COR-L47 (cell line): ENCODE results near the gene RPP30.
"Not testable (repeated sequence)": the region's sequence is repeated elsewhere in the genome, so short reads cannot be mapped to it uniquely, and the experiment has no call there.

ENCODE experiments used
- DNase-seq: peaks from one replicate; lab custom pipeline; 2025; lab: John Stamatoyannopoulos, UW

Gene RPP30

DNA sequence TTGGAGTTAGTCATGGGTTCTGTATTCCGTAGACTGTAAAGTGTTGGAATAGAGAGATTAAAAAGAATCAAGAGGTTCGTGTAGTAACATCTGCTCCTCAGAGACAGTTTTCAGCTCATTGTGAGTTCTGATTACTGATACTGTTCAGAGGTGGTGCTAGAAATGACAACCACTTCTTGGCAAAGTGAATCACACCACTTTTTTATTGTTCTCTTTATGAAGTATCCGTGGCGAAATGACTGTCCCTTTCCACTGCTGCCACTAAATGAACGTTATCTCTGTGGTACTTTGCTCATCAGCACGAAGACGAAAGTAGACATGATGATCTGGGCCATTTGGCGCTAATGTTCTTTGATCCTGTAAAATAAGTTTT is 860 bp downstream of the RPP30 start:
- DNase-seq = no peak

DNA sequence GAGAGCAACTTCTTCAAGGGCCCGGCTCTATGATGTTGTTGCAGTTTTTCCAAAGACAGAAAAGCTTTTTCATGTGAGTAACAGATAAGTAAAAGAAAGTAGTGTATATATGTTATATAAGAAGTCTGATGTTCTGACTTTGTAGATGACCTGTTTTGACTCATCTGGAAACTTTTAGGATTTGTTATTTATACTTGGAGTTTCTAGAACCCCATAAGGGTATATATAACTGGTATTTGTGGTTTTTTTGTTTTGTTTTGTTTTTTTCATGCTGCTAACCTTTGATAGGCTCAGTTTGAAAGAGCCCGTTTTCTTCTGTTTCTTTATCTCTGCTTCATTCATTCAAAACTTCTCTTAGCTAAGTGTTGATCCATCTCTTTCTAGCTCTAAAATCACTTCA is 7.3 kb downstream of the RPP30 start:
- no peak for DNase-seq

GRCh38 chr10:90880059-90880719 is 8.4 kb downstream of the RPP30 start:
- DNase-seq = not testable (repeated sequence)

DNA sequence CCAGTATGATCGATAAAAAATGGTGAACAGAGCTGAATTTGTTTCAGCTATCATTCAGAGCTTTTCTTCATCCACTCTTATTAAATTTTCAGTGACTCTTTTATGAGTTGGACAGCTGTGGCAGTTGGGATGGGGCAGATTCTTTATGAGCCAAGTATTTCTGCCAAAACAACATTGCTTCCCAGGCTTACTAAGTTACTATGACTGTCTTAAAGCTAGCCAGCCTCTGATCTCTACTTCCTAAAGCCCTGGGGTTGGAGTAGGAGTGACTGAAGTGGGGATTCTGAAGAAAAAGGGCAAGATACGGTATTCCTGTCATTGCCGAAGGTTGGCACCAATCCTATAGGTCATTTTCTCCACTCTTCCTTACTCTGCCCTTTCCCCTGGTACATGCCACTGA is 12.7 kb downstream of the RPP30 start:
- no peak for DNase-seq

GRCh38 chr10:90885176-90885575 is 13.4 kb downstream of the RPP30 start:
- no peak for DNase-seq

GRCh38 chr10:90887555-90887954 is 15.8 kb downstream of the RPP30 start:
- DNase-seq = no peak

DNA sequence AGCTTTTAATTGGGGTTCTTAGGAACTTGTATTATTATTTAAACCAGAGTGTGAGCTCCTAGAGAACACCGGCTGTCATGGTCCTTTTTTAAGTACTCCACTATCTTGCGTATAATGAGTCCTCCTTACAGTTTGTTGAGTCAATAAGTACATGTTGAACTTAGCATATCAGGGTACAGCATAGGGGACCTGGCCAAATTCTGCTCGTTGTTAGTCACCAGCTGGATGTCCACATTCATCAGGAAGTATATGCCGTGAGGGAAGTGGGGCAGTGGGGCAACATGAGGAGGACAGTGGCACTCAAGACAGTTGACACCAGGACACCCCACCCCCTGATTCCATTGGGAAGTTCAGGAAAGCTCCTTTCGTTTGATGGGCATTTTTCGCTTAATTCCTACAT is 16.6 kb downstream of the RPP30 start:
- DNase-seq = no peak

GRCh38 chr10:90889636-90890035 is 17.9 kb downstream of the RPP30 start:
- DNase-seq = no peak

DNA sequence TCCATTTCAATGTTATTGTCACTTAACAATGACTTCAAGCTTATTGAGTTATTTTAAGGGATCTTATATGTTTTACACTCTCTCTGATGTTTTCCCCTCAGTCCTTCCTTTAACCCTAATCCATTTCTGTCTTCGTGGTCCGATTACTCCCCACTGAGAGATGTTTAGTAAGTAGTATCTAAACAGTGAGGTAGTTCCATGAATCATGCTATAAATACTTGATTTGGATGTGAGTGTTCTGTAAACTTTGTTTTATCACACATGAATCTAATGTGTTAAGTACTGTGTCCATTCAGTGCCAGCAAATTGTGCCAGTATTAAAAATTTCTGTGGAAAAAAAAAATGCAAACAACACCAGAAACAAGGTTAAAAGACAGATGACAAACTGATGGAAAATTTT is 18.6 kb downstream of the RPP30 start:
- no peak for DNase-seq

DNA sequence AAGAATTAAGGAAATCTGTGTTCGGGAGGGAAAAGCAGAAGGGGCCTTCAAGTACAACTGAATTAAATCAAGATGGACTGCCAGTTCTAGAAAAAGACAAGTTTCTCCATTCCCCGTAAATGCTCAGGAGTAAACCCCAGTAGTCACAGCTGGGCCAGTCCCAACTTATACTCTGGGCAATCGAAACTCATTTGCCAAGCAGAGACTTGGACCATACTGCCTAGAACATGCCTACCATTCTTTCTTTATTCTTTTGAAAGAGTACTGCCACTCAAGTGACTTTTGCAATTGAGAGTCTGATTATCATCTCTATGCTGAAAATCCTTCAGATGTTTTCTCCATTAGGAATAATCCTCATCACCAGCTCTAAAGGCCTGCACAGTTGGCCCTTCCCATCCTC is 21.4 kb downstream of the RPP30 start:
- DNase-seq = no peak

GRCh38 chr10:90896916-90897315 is 25.1 kb downstream of the RPP30 start:
- DNase-seq = not testable (repeated sequence)

- DNase-seq = no peak
Observed at GRCh38 chr10:90905925-90906324, 34.2 kb downstream of the RPP30 start.

DNA sequence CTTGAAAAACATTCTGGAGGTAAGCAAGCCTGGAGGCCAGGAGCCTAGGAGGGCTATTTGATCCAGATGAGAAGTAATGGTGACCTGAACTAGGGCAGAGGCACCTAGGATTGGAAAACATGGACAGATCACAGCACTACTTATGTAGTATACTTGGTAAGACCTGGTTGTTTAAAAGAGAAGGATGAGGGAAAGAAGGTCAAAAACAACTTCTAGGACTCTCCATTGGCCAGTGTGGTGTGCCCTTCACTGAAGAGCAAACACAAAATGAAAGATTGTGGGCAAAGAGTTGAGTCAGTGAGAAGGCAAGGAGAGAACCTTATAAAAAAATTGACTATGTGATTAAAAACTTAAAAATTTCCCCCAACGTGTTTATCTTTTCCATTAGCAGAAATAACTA is 34.8 kb downstream of the RPP30 start:
- DNase-seq = no peak

GRCh38 chr10:90911133-90912051 is 39.6 kb downstream of the RPP30 start:
- peak; percentile 34 for DNase-seq

- no peak for DNase-seq
Observed at GRCh38 chr10:90912174-90912573, 40.4 kb downstream of the RPP30 start.

- no peak for DNase-seq
Observed at GRCh38 chr10:90912854-90913479, 41.2 kb downstream of the RPP30 start.

DNA sequence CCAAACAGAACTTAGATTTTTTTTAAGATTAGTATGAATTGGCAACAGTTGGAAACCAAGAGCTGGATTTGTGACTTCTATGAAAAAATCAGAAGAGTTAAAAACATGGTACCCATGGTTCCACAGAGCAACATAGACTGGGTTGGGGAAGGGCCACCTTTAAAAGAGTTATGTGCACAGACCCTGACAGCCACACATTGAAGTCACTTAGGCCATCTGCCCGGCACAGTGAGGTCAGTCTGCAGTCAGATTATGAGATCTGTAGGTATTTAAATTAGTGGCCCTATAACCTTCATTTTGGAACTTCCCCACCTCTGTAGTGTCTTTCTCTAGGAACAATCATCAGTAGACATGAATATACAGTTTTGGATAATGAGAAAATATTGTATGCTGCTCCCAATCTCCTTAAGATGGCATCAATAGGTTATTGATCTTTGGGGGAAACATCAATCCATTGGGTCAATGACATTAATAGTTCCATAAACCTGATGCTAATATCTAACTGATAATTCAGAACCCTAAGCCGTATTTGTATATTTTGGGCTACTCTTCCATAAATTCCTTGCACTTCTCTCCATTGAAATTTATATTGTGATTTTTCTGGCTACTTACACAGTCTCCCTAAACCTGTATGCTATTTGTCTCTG is 42.1 kb downstream of the RPP30 start:
- no peak for DNase-seq

- DNase-seq = no peak
Observed at GRCh38 chr10:90914992-90915765, 43.4 kb downstream of the RPP30 start.

- DNase-seq = no peak
Observed at GRCh38 chr10:90915766-90916075, 43.9 kb downstream of the RPP30 start.

DNA sequence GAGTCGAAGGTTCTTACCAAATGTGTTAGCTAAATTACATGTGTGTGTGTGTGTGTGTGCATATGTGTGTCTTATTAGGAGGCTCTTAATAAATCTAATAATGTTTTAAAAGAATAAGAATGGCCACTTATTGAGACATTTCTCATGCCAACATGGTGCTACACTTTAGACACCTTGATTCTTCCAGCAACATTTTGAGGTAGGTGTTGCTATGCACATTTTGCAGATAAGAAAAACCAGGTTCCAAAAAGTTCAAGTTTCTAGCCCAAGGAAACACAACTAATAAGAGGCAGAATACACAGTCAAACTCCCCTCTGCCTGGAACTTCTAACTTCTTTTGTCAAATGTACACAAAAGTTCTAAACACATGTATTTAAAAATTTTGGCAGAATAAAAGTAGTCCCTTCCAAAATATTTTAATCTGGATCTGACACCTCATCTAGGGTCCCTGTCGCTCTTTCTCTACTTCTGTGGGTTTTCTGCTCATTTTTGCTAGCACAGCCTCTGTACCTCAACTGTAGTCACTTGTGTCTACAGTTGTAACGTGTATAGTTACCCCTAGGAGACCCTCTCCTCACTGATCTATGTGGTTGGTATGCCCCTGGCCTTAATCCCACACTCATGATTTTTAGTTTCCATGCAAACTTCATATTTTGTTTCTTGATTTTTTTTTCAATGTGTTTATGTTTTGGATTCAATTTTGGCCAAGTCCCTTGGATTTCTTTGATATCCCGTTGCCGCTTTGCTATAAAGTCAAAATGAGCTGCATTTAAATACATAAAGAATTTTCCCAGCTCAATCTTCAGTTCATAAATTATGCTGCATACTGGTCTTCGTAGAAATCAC is 44.8 kb downstream of the RPP30 start:
- DNase-seq = no peak
